ENCODE measurements around the gene USP49.

Gene USP49

DNA sequence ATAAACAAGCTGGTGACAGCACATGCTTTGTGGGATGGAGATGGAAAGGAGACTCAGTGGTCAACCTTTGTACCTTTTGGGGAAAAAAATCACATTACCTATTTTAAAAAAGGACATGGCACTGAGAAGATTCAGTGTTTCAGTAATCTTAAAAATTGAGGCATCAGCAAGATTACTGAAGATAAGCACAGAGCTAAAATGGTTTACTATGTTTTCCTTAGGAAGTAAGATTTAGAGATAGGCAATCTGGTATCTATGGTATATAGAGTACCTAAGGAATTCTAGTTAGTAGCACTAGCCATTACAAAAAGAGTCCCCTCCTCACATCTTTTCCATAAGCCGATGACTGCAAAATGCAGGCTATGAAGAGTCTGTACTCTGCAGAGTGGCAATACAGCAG is 72.0 kb downstream of the USP49 start:
- Histone ChIP-seq H3K4me1 (ENCODE audit: insufficient read depth, low read length) (no peaks in the 10 kb centered on the region), H4K20me1 (ENCODE audit: insufficient read depth, low read length) (no peaks in the 10 kb centered on the region; the same call in none of the 2 replicates), H3K9ac (ENCODE audit: low read depth, low read length) (no peak overlapping the region), H3K79me2 (ENCODE audit: insufficient read depth, low read length) (no peaks in the 10 kb centered on the region; the same call in none of the 2 replicates), H2AFZ (ENCODE audit: low read depth, low read length) (no peak overlapping the region), H3K4me3 (ENCODE audit: low read depth in 1 of 2, low read length in 2 of 2) (no peak overlapping the region), H3K9me3 (ENCODE audit: insufficient read depth, low read length, severe bottlenecking) (no peaks in the 10 kb centered on the region), H3K27ac (ENCODE audit: low read length) (no peak overlapping the region), H3K27me3 (ENCODE audit: insufficient read depth, low read length, poor library complexity) (no peaks in the 10 kb centered on the region), H3K36me3 (ENCODE audit: insufficient read depth, low read length) (peaks cover 6% of the 10 kb centered on the region; the same call in 1 of the 2 replicates), H3K4me2 (ENCODE audit: insufficient read depth, low read length) (no peak overlapping the region)
- ATAC-seq (ENCODE audit: insufficient read depth, low read depth) (no peak), DNase-seq (no peak)
- TF ChIP-seq EZH2 (IDR thresholded peaks at IDR 0.05; ENCODE audit: borderline replicate concordance, low read depth, low read length, severe bottlenecking), result no peak
- TF ChIP-seq, protein P1, sequence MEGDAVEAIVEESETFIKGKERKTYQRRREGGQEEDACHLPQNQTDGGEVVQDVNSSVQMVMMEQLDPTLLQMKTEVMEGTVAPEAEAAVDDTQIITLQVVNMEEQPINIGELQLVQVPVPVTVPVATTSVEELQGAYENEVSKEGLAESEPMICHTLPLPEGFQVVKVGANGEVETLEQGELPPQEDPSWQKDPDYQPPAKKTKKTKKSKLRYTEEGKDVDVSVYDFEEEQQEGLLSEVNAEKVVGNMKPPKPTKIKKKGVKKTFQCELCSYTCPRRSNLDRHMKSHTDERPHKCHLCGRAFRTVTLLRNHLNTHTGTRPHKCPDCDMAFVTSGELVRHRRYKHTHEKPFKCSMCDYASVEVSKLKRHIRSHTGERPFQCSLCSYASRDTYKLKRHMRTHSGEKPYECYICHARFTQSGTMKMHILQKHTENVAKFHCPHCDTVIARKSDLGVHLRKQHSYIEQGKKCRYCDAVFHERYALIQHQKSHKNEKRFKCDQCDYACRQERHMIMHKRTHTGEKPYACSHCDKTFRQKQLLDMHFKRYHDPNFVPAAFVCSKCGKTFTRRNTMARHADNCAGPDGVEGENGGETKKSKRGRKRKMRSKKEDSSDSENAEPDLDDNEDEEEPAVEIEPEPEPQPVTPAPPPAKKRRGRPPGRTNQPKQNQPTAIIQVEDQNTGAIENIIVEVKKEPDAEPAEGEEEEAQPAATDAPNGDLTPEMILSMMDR (IDR thresholded peaks at IDR 0.05; ENCODE audit: borderline replicate concordance, extremely low read depth, low read length, poor library complexity, severe bottlenecking), result no peak

- no peak overlapping the region for H3K4me3 ChIP-seq (ENCODE audit: low read depth in 1 of 2, low read length in 2 of 2)
- no peak overlapping the region for H3K4me2 ChIP-seq (ENCODE audit: insufficient read depth, low read length)
- no peaks in the 10 kb centered on the region for H3K27me3 ChIP-seq (ENCODE audit: insufficient read depth, low read length, poor library complexity)
- H2AFZ ChIP-seq (ENCODE audit: low read depth, low read length), result no peak overlapping the region
- H3K4me1 ChIP-seq (ENCODE audit: insufficient read depth, low read length), result no peaks in the 10 kb centered on the region
- no peak overlapping the region for H3K27ac ChIP-seq (ENCODE audit: low read length)
- no peak overlapping the region for H3K9ac ChIP-seq (ENCODE audit: low read depth, low read length)
- no peaks in the 10 kb centered on the region; the same call in none of the 2 replicates for H4K20me1 ChIP-seq (ENCODE audit: insufficient read depth, low read length)
- TF ChIP-seq, protein P1 (IDR thresholded peaks at IDR 0.05; ENCODE audit: borderline replicate concordance, extremely low read depth, low read length, poor library complexity, severe bottlenecking), result no peak
- TF ChIP-seq EZH2 (IDR thresholded peaks at IDR 0.05; ENCODE audit: borderline replicate concordance, low read depth, low read length, severe bottlenecking), result no peak
- no peak for DNase-seq
- no peaks in the 10 kb centered on the region for H3K9me3 ChIP-seq (ENCODE audit: insufficient read depth, low read length, severe bottlenecking)
- H3K79me2 ChIP-seq (ENCODE audit: insufficient read depth, low read length), result no peaks in the 10 kb centered on the region; the same call in none of the 2 replicates
- no peak for ATAC-seq (ENCODE audit: insufficient read depth, low read depth)
- peaks cover 6% of the 10 kb centered on the region; the same call in 1 of the 2 replicates for H3K36me3 ChIP-seq (ENCODE audit: insufficient read depth, low read length)
Measured at GRCh38 chr6:41822021-41822420, 73.2 kb downstream of the USP49 start.

GRCh38 chr6:41821266-41821665 is 73.9 kb downstream of the USP49 start:
- Histone ChIP-seq H3K9me3 (ENCODE audit: insufficient read depth, low read length, severe bottlenecking) (no peaks in the 10 kb centered on the region), H3K9ac (ENCODE audit: low read depth, low read length) (no peak overlapping the region), H4K20me1 (ENCODE audit: insufficient read depth, low read length) (no peaks in the 10 kb centered on the region; the same call in none of the 2 replicates), H2AFZ (ENCODE audit: low read depth, low read length) (no peak overlapping the region), H3K4me3 (ENCODE audit: low read depth in 1 of 2, low read length in 2 of 2) (no peak overlapping the region), H3K27me3 (ENCODE audit: insufficient read depth, low read length, poor library complexity) (no peaks in the 10 kb centered on the region), H3K4me2 (ENCODE audit: insufficient read depth, low read length) (no peak overlapping the region), H3K36me3 (ENCODE audit: insufficient read depth, low read length) (peaks cover 6% of the 10 kb centered on the region; the same call in 1 of the 2 replicates), H3K4me1 (ENCODE audit: insufficient read depth, low read length) (no peaks in the 10 kb centered on the region), H3K27ac (ENCODE audit: low read length) (no peak overlapping the region), H3K79me2 (ENCODE audit: insufficient read depth, low read length) (no peaks in the 10 kb centered on the region; the same call in none of the 2 replicates)
- ATAC-seq (ENCODE audit: insufficient read depth, low read depth), result no peak
- no peak for TF ChIP-seq EZH2 (IDR thresholded peaks at IDR 0.05; ENCODE audit: borderline replicate concordance, low read depth, low read length, severe bottlenecking)
- TF ChIP-seq, protein P1 (IDR thresholded peaks at IDR 0.05; ENCODE audit: borderline replicate concordance, extremely low read depth, low read length, poor library complexity, severe bottlenecking), result no peak
- no peak for DNase-seq

Measured in DND-41 (cell line).